ENCODE measurements around the gene ZNF219. TPM values are rescaled to one million over a fixed set of nuclear protein-coding genes. Genes with fewer than 3 reads are reported as not detected.

ZNF219 gene
- total and polyA plus RNA-seq, 2 of the 13 experiments (the other 11 are each of a cell fraction or from before 2014, with no cell fraction given) = 34.5 to 36.6 TPM

DNA sequence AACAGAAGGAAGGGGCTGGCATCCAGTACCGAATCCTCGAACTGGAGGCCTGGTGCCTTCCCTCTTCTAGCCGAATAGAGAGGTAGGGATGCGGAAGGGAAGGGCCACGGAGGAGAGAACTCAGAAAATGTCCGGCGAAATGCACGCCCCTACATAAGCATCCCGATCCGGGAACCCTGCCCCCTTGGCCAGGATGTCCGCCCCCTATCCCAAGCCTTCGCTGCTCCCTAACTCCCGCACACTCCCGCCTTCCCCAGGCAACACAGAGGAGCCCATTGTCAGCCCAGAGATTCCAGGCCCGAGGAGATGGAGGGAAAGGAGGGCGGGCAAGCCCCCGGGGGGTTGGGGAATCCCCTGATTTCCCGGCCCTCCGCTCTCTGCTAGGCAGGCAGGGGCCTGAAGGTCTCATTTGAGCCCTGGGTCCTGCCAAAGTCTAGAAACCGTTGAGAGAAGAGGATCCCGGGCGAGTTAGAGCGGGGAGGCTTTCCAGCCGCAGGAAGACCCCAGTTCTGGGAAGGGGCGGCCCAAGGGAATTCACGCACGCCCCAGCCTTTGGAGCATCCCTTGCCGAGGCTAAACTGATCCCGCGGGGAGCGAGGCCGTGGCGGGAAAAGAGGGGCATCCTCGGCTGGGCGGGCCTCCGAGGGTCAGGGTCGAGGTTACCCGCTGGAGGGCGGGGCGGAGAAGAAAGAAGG is 28.9 kb downstream of the ZNF219 start (continued):
- TF ChIP-seq KLF9 (CRISPR knock-in tag; IDR thresholded peaks at IDR 0.05; ENCODE audit: low read depth) = 0 out of 2 replicates have a peak, but pooled peaks have one; percentile 8
- no peak for TF ChIP-seq ZNF260 (CRISPR knock-in tag; IDR thresholded peaks at IDR 0.05; ENCODE audit: borderline replicate concordance, low read depth)
- TF ChIP-seq ZNF510 (CRISPR knock-in tag; IDR thresholded peaks at IDR 0.05; ENCODE audit: low read depth) = peak; percentile 84; the same call in 1 of the 2 replicates
- TF ChIP-seq KAT2B (IDR thresholded peaks at IDR 0.05; ENCODE audit: borderline replicate concordance, low read depth, low read length) = no peak
- no peak for TF ChIP-seq MAFK (conservative IDR thresholded peaks at IDR 0.05 in 1 of 2, IDR thresholded peaks at IDR 0.05 in 1 of 2; ENCODE audit: low read length in 2 of 2)
- no peak for TF ChIP-seq ADNP (CRISPR knock-in tag; IDR thresholded peaks at IDR 0.05)
- TF ChIP-seq ZNF383 (CRISPR knock-in tag; IDR thresholded peaks at IDR 0.05; ENCODE audit: borderline replicate concordance) = no peak
- no peak for TF ChIP-seq ZNF766 (CRISPR knock-in tag; IDR thresholded peaks at IDR 0.05; ENCODE audit: borderline replicate concordance)
- TF ChIP-seq PHB2 (IDR thresholded peaks at IDR 0.05; ENCODE audit: partially characterized antibody) = no peak
- TF ChIP-seq TAF15 (IDR thresholded peaks at IDR 0.05; ENCODE audit: low read depth, low read length, poor library complexity, severe bottlenecking) = no peak
- TF ChIP-seq REST (IDR thresholded peaks at IDR 0.05; ENCODE audit: borderline replicate concordance in 1 of 2, low read depth in 1 of 2, low read length in 2 of 2) = no peak
- peak; percentile 44; the same call in 1 of the 2 replicates for TF ChIP-seq TCF7 (IDR thresholded peaks at IDR 0.05; ENCODE audit: low read depth)
- TF ChIP-seq NCOA2 (CRISPR knock-in tag; IDR thresholded peaks at IDR 0.05) = peak; percentile 54; the same call in 1 of the 2 replicates
- TF ChIP-seq ZNF3 (CRISPR knock-in tag; IDR thresholded peaks at IDR 0.05) = no peak
- TF ChIP-seq ZNF441 (CRISPR knock-in tag; IDR thresholded peaks at IDR 0.05; ENCODE audit: borderline replicate concordance) = no peak
- TF ChIP-seq ZNF543 (CRISPR knock-in tag; IDR thresholded peaks at IDR 0.05) = peak; percentile 79
- no peak for TF ChIP-seq ZNF207 (IDR thresholded peaks at IDR 0.05; ENCODE audit: borderline replicate concordance)
- TF ChIP-seq ZC3H13 (CRISPR knock-in tag; IDR thresholded peaks at IDR 0.05) = peak; percentile 94
- 0 out of 2 replicates have a peak, but pooled peaks have one; percentile 18 for TF ChIP-seq ZNF792 (CRISPR knock-in tag; IDR thresholded peaks at IDR 0.05)
- TF ChIP-seq, protein P1, sequence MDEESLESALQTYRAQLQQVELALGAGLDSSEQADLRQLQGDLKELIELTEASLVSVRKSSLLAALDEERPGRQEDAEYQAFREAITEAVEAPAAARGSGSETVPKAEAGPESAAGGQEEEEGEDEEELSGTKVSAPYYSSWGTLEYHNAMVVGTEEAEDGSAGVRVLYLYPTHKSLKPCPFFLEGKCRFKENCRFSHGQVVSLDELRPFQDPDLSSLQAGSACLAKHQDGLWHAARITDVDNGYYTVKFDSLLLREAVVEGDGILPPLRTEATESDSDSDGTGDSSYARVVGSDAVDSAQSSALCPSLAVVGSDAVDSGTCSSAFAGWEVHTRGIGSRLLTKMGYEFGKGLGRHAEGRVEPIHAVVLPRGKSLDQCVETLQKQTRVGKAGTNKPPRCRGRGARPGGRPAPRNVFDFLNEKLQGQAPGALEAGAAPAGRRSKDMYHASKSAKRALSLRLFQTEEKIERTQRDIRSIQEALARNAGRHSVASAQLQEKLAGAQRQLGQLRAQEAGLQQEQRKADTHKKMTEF (CRISPR knock-in tag; IDR thresholded peaks at IDR 0.05) = no peak
- TF ChIP-seq ATF7-NPFF (CRISPR knock-in tag; IDR thresholded peaks at IDR 0.05; ENCODE audit: low read depth) = no peak; the same call in 1 of the 2 replicates
- TF ChIP-seq, protein P2, sequence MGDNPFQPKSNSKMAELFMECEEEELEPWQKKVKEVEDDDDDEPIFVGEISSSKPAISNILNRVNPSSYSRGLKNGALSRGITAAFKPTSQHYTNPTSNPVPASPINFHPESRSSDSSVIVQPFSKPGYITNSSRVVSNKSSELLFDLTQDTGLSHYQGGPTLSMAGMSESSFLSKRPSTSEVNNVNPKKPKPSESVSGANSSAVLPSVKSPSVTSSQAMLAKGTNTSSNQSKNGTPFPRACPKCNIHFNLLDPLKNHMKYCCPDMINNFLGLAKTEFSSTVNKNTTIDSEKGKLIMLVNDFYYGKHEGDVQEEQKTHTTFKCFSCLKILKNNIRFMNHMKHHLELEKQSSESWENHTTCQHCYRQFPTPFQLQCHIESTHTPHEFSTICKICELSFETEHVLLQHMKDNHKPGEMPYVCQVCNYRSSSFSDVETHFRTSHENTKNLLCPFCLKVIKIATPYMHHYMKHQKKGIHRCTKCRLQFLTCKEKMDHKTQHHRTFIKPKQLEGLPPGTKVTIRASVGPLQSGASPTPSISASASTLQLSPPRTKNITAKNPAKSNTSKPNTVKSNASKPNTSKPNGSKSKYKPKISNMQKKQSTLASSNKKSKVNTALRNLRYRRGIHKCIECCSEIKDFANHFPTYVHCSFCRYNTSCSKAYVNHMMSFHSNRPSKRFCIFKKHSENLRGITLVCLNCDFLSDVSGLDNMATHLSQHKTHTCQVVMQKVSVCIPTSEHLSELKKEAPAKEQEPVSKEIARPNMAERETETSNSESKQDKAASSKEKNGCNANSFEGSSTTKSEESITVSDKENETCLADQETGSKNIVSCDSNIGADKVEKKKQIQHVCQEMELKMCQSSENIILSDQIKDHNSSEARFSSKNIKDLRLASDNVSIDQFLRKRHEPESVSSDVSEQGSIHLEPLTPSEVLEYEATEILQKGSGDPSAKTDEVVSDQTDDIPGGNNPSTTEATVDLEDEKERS (CRISPR knock-in tag; IDR thresholded peaks at IDR 0.05) = peak; percentile 69
- TF ChIP-seq ZNF816 (CRISPR knock-in tag; IDR thresholded peaks at IDR 0.05; ENCODE audit: borderline replicate concordance) = peak; percentile 80; the same call in 1 of the 2 replicates

All from HepG2 (cell line).